Cardiac muscle cell (in vitro differentiated cells and primary cell): Measurements from ENCODE around the gene ILDR2. TPM values are rescaled to one million over a fixed set of nuclear protein-coding genes. Genes with fewer than 3 reads are reported as not detected.

ENCODE experiments used
- DNase-seq, 2 donors: peaks; one replicate each; pipeline versions ENCODE4 v3.0.0 to v3.0.0-alpha.2; 2010 to 2017; ENCODE audit warnings: low read depth in 1 of 2, low spot score in 1 of 2
- H3K27ac ChIP-seq: fragments of 200-600 bp; sonication (generic); 2 replicates; pipeline ENCODE4 v1.5.1; 2016
- H3K27me3 ChIP-seq: fragments of 200-600 bp; sonication (generic); 2 replicates; pipeline ENCODE4 v1.6.0; 2016; ENCODE audit warnings: control low read depth
- H3K36me3 ChIP-seq: fragments of 200-600 bp; sonication (generic); 2 replicates; pipeline ENCODE4 v1.5.1; 2016; ENCODE audit warnings: control low read depth
- H3K4me1 ChIP-seq: fragments of 200-600 bp; sonication (generic); 2 replicates; pipeline ENCODE4 v1.8.1; 2017; ENCODE audit warnings: low read depth, mild to moderate bottlenecking, mixed run types
- H3K4me3 ChIP-seq: fragments of 200-600 bp; sonication (generic); 2 replicates; pipeline ENCODE4 v1.5.1; 2016; ENCODE audit warnings: mild to moderate bottlenecking
- H3K9me3 ChIP-seq: fragments of 200-600 bp; sonication (generic); 2 replicates; pipeline ENCODE4 v1.5.1; 2017; ENCODE audit warnings: low read depth, mild to moderate bottlenecking, control low read depth
- polyA plus RNA-seq: library from polyadenylated mRNA; unstranded; fragments of >200 nt; fragmentation: Nextera tagmentation; extraction: Ambion mirVana; gene quantifications from 2 replicates; pipeline ENCODE4 v1.2.1, GENCODE V29; 2016
- total RNA-seq: library from RNA; depleted of rRNA; stranded (reverse); fragments of >200 nt; gene quantifications from 2 replicates; pipeline ENCODE4 v1.2.3, GENCODE V29; 2016
- TF ChIP-seq, protein P1 (sequence below): IDR thresholded peaks from 2 replicates; pipeline ENCODE4 v1.5.1; 2012; ENCODE audit warnings: low read depth, mild to moderate bottlenecking, low read length

Gene ILDR2, protein sequence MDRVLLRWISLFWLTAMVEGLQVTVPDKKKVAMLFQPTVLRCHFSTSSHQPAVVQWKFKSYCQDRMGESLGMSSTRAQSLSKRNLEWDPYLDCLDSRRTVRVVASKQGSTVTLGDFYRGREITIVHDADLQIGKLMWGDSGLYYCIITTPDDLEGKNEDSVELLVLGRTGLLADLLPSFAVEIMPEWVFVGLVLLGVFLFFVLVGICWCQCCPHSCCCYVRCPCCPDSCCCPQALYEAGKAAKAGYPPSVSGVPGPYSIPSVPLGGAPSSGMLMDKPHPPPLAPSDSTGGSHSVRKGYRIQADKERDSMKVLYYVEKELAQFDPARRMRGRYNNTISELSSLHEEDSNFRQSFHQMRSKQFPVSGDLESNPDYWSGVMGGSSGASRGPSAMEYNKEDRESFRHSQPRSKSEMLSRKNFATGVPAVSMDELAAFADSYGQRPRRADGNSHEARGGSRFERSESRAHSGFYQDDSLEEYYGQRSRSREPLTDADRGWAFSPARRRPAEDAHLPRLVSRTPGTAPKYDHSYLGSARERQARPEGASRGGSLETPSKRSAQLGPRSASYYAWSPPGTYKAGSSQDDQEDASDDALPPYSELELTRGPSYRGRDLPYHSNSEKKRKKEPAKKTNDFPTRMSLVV
- total RNA-seq = 10.6 and 12.3 TPM in 2 replicates
- polyA plus RNA-seq = 3.3 and 5.0 TPM in 2 replicates

DNA sequence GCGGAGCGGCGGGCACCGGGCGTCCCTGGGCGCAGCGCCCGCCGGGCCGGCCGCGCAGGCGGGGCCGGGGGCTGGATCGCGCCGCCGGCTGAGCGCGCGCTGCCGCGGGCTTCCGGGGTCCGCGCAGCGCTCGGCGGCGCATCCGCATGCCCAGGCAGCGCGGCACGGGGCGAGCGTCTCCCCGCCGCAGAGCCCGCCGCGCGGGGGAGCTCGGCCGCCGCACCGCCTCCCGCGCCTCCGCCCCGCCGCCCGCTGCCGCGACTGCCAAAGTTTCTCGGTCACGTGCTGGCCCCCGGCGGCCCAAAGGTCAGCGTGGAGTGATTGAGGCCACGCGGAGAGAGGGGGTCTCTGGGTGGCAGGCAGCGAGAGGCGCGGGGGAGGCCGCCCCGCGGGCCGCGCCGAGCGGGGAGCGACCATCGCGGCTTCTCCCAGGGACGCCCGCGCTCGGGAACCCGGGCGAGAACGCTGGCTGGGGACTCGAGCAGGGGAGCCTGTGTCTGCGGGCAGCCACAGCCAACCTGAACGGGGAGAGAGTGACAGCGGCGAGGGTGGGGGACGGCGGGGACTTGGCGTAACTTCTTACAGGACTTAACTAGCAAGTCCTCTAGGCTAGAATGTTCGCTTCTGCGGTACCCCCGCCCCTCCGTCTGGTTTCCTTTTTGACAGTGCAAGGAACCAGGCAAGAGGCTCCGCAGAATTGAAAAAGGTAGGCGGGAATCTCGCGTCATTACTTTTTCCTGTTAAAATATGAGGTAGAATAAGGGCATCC, at the start of gene ILDR2:
Gene ILDR2, minus strand, starts transcription at position 180 of the 769 bp plus-strand sequence. CDS start 272 bp downstream, outside the sequence.
- H3K36me3 ChIP-seq = no peaks in the 10 kb centered on the region
- TF ChIP-seq, protein P1, sequence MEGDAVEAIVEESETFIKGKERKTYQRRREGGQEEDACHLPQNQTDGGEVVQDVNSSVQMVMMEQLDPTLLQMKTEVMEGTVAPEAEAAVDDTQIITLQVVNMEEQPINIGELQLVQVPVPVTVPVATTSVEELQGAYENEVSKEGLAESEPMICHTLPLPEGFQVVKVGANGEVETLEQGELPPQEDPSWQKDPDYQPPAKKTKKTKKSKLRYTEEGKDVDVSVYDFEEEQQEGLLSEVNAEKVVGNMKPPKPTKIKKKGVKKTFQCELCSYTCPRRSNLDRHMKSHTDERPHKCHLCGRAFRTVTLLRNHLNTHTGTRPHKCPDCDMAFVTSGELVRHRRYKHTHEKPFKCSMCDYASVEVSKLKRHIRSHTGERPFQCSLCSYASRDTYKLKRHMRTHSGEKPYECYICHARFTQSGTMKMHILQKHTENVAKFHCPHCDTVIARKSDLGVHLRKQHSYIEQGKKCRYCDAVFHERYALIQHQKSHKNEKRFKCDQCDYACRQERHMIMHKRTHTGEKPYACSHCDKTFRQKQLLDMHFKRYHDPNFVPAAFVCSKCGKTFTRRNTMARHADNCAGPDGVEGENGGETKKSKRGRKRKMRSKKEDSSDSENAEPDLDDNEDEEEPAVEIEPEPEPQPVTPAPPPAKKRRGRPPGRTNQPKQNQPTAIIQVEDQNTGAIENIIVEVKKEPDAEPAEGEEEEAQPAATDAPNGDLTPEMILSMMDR = no peak
- peak within 1 kb of the TSS; percentile 71 for H3K4me3 ChIP-seq
- H3K27ac ChIP-seq = no peak within 1 kb of the TSS
- peaks cover 62% of the 10 kb centered on the region for H3K27me3 ChIP-seq
- peak; percentile 34 to 73 for DNase-seq
- peaks cover 17% of the 10 kb centered on the region for H3K4me1 ChIP-seq
- H3K9me3 ChIP-seq = no peaks in the 10 kb centered on the region

DNA sequence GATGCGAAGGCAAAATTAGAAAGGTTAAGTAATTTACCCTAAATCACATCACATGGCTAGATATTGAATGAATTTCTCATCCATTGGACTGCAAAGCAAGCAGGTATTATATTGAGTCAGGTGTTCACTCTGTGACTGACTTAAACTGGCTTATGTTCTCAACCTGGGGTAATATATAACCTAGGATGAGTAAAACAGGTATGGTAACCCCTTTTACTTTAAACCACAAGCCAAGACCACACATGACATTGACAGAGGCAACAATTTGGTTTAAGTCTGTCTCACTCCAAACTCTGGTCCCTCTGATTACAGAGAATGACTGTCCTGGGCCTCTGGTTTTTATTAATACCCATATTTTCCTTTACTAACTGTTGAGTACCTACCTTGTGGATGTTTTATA, 47.0 kb upstream of the ILDR2 start:
- H3K27ac ChIP-seq = no peak overlapping the region
- no peak overlapping the region for H3K4me3 ChIP-seq
- no peaks in the 10 kb centered on the region for H3K36me3 ChIP-seq
- TF ChIP-seq, protein P1 = no peak
- no peak for DNase-seq
- no peaks in the 10 kb centered on the region for H3K9me3 ChIP-seq
- no peaks in the 10 kb centered on the region for H3K4me1 ChIP-seq
- no peaks in the 10 kb centered on the region for H3K27me3 ChIP-seq

DNA sequence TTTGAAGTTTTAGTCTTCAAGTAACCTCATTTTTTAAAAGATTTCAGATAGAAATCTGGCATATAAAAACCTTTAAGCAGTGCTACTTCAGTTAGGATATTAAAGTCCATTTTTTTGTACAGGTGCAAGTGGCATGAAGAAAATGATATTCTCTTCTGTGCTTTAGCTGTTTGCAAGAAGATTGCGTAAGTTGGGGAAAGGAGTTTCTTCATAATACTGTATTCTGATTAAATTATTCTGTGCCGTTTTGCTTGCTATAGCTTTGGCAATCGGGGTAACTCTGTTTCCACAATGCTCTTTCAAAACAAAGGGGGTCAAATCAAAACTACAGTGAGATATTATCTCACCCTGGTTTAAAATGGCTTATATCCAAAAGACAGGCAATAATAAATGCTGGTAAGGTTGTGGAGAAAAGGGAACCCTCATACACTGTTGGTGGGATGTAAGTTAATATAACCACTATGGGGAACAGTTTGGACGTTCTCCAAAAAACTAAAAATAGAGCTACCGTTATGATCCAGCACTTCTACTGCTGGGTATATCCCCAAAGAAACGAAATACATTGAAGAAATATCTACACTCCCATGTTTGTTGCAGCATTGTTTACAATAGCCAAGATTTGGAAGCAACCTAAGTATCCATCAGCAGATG, 40.9 kb upstream of the ILDR2 start:
- DNase-seq = no peak
- TF ChIP-seq, protein P1 = no peak
- Histone ChIP-seq H3K9me3 (no peaks in the 10 kb centered on the region), H3K27ac (no peak overlapping the region), H3K4me3 (no peak overlapping the region), H3K27me3 (no peaks in the 10 kb centered on the region), H3K36me3 (no peaks in the 10 kb centered on the region), H3K4me1 (no peaks in the 10 kb centered on the region)

DNA sequence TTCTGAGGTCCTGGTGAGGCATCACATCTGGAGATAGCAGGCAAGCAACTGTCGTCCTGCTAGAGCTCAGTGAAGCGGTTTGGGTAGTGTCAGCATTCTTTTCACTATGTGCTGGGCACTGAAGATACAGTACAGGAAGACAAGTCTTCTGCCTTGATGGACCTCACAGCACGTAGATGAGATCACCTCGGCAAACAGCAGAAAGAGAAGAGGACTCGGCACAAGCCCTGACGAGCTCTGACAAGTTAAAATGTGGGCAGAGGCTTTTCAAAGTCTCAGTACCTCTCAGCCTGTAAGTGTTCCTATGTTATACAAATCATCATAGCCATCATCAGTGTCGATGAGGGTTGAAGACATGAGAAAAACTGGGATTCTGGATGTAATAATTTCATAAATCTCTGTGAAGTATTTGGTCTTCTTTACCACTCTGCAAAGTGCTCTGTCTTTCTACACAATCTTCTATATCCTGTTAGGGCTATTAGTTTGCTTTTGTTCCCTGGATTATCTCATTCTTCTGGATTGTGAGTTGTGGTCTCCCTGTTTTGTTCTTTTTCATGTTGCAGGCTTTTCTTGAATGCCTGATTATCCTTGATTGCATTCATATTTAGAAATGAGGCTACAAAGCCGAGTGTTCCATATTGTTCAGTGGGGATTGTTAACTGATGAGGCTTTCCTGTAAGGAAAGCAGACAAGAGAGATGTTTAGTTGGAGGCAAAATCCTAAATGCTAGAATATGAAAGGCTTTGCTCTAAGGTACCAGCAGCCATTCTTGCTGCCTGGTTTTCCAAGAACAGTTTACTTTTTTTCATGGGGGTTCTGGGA, 38.0 kb upstream of the ILDR2 start:
- Histone ChIP-seq H3K4me3 (no peak overlapping the region), H3K27ac (no peak overlapping the region), H3K9me3 (no peaks in the 10 kb centered on the region), H3K4me1 (no peaks in the 10 kb centered on the region), H3K36me3 (no peaks in the 10 kb centered on the region), H3K27me3 (no peaks in the 10 kb centered on the region)
- TF ChIP-seq, protein P1 = no peak
- DNase-seq = no peak
